SK-N-SH (cell line): ENCODE measurements around the gene SHBG. TPM values are rescaled to one million over a fixed set of nuclear protein-coding genes. Genes with fewer than 3 reads are reported as not detected.

Experiments
- CTCF ChIA-PET: fragments of 300-600, 350-600 bp; formaldehyde crosslinking; extraction: SDS; loops from one replicate; lab custom pipeline; 2021; lab: Yijun Ruan, JAX
- POLR2A ChIA-PET: fragments of 350-600 bp; sonication (Branson Sonifier 250); formaldehyde crosslinking; extraction: SDS; loops from one replicate; lab custom pipeline; 2020; ENCODE audit warnings: antibody characterized with exemption, inconsistent platforms; lab: Yijun Ruan, JAX
- DNase-seq: peaks from one replicate; pipeline ENCODE4 v3.0.0; 2012
- H2AFZ ChIP-seq: fragments of 200-600 bp; sonication (generic); 2 replicates; pipeline ENCODE4 v1.8.1; 2016; ENCODE audit warnings: antibody characterized with exemption, mild to moderate bottlenecking, low read depth
- H3F3A ChIP-seq: fragments of 200-600 bp; sonication (generic); replicated peaks from 2 replicates; pipeline ENCODE3; 2016; ENCODE audit warnings: antibody characterized with exemption, mild to moderate bottlenecking; ENCODE audit not compliant: insufficient read depth
- H3K27ac ChIP-seq, 2 experiments: fragments of 200-500 bp in 1 of 2; fragments of 200-600 bp in 1 of 2; sonication (Bioruptor generic) in 1 of 2; sonication (generic), shearing (Covaris generic) in 1 of 2; 2 replicates each; pipeline versions ENCODE4 v1.5.1 to v1.6.1; 2014 to 2016; ENCODE audit warnings: low read depth in 2 of 2, inconsistent platforms in 1 of 2, low read length in 1 of 2, mild to moderate bottlenecking in 1 of 2, mixed read lengths in 1 of 2
- H3K27me3 ChIP-seq: fragments of 200-600 bp; sonication (generic), shearing (Covaris generic); 2 replicates; pipeline ENCODE4 v1.6.1; 2016; ENCODE audit warnings: mixed run types; ENCODE audit not compliant: insufficient read depth
- H3K36me3 ChIP-seq, 2 experiments: fragments of 200-500 bp in 1 of 2; fragments of 200-600 bp in 1 of 2; sonication (Bioruptor generic) in 1 of 2; sonication (generic) in 1 of 2; replicated peaks in 1 of 2; 2 replicates each; pipeline versions ENCODE3 to v1.5.1; 2014 to 2016; ENCODE audit warnings: low read length in 1 of 2, mild to moderate bottlenecking in 1 of 2; ENCODE audit not compliant: insufficient read depth in 2 of 2, control insufficient read depth in 1 of 2
- H3K4me1 ChIP-seq, 2 experiments: fragments of 200-500 bp in 1 of 2; fragments of 200-600 bp in 1 of 2; sonication (Bioruptor generic) in 1 of 2; sonication (generic), shearing (Covaris generic) in 1 of 2; 2 replicates each; pipeline versions ENCODE4 v1.5.1 to v1.6.1; 2014 to 2016; ENCODE audit warnings: low read depth in 1 of 2, low read length in 1 of 2, mixed run types in 1 of 2; ENCODE audit not compliant: insufficient read depth in 2 of 2, control insufficient read depth in 1 of 2
- H3K4me2 ChIP-seq: fragments of 200-600 bp; sonication (generic), shearing (Covaris generic); 2 replicates; pipeline ENCODE4 v1.6.1; 2017; ENCODE audit warnings: mixed run types
- H3K4me3 ChIP-seq, 2 experiments: fragments of 200-500 bp in 1 of 2; fragments of 200-600 bp in 1 of 2; sonication (Bioruptor generic) in 1 of 2; sonication (generic), shearing (Covaris generic) in 1 of 2; 2 replicates each; pipeline versions ENCODE4 v1.5.1 to v1.8.1; 2014 to 2016; ENCODE audit warnings: low read depth in 2 of 2, inconsistent platforms in 1 of 2, low read length in 1 of 2, mild to moderate bottlenecking in 1 of 2, mixed read lengths in 1 of 2, moderate library complexity in 1 of 2
- H3K79me2 ChIP-seq: fragments of 200-600 bp; sonication (generic); 2 replicates; pipeline ENCODE4 v1.8.1; 2017; ENCODE audit warnings: mild to moderate bottlenecking; ENCODE audit not compliant: insufficient read depth
- H3K9ac ChIP-seq: fragments of 200-600 bp; sonication (generic); 2 replicates; pipeline ENCODE4 v1.6.1; 2017; ENCODE audit warnings: mixed run types
- H3K9me2 ChIP-seq: fragments of 200-600 bp; sonication (generic); 2 replicates; pipeline ENCODE4 v1.6.1; 2017; ENCODE audit warnings: mixed run types
- H3K9me3 ChIP-seq: fragments of 200-600 bp; sonication (generic); 2 replicates; pipeline ENCODE4 v1.6.1; 2017; ENCODE audit warnings: mixed run types, mild to moderate bottlenecking, moderate library complexity
- H4K20me1 ChIP-seq: fragments of 200-600 bp; sonication (generic); 2 replicates; pipeline ENCODE4 v1.6.1; 2017; ENCODE audit warnings: mild to moderate bottlenecking, mixed run types; ENCODE audit not compliant: insufficient read depth
- CHD2 ChIP-seq: fragments of 150-350 bp; IDR thresholded peaks from 2 replicates; pipeline ENCODE4 v1.6.1; 2018; ENCODE audit warnings: low read length; ENCODE audit not compliant: partially characterized antibody
- EZH2phosphoT487 ChIP-seq: fragments of 200-600 bp; sonication (generic); IDR thresholded peaks from 2 replicates; pipeline ENCODE4 v1.6.1; 2017; ENCODE audit warnings: low read depth, mixed run types, mild to moderate bottlenecking, antibody characterized with exemption, moderate library complexity, borderline replicate concordance
- GATA2 ChIP-seq: sonication (generic); formaldehyde crosslinking; IDR thresholded peaks from 2 replicates; pipeline ENCODE4 v1.5.0; 2020; ENCODE audit warnings: mild to moderate bottlenecking, missing genetic modification reagents
- JUND ChIP-seq: IDR thresholded peaks from 2 replicates; pipeline ENCODE4 v1.4.0; 2012
- RCOR1 ChIP-seq: fragments of 150-350 bp; IDR thresholded peaks from 2 replicates; pipeline ENCODE4 v1.6.1; 2017; ENCODE audit warnings: antibody characterized with exemption, low read length
- RXRA ChIP-seq: IDR thresholded peaks from 2 replicates; pipeline ENCODE4 v1.4.0; 2012; ENCODE audit warnings: low read depth, mild to moderate bottlenecking, borderline replicate concordance
- SIN3A ChIP-seq: IDR thresholded peaks from 2 replicates; pipeline ENCODE4 v1.6.1; 2012; ENCODE audit warnings: low read depth, mild to moderate bottlenecking, low read length, moderate library complexity, borderline replicate concordance
- TEAD4 ChIP-seq: IDR thresholded peaks from 2 replicates; pipeline ENCODE4 v1.4.0; 2012; ENCODE audit warnings: mild to moderate bottlenecking, borderline replicate concordance; ENCODE audit not compliant: insufficient read depth
- WGBS: methylation state at CpG from one replicate; pipeline ENCODE4 v1.1.6; 2017; ENCODE audit warnings: low lambda C conversion rate; 5-methylcytosine and 5-hydroxymethylcytosine counted together
- polyA plus RNA-seq, 3 experiments: library from polyadenylated mRNA; depleted of rRNA; stranded (reverse); fragments of >200 nt; gene quantifications; 2 replicates each; pipeline ENCODE4 v1.2.3, GENCODE V29; 2012
- TF ChIP-seq, protein P1 (sequence below): IDR thresholded peaks from 2 replicates; pipeline ENCODE4 v1.4.0; 2012; ENCODE audit warnings: low read depth, borderline replicate concordance
- TF ChIP-seq, protein P2 (sequence below): IDR thresholded peaks from 2 replicates; pipeline ENCODE4; 2012
- TF ChIP-seq, protein P3 (sequence below): fragments of 150-350 bp; IDR thresholded peaks from 2 replicates; pipeline ENCODE4 v1.6.1; 2016; ENCODE audit warnings: mild to moderate bottlenecking, low read depth, low read length

The SHBG gene
- polyA plus RNA-seq, 1 of the 3 experiments (the other 2 are of a cell fraction), result 1.1 TPM

DNA sequence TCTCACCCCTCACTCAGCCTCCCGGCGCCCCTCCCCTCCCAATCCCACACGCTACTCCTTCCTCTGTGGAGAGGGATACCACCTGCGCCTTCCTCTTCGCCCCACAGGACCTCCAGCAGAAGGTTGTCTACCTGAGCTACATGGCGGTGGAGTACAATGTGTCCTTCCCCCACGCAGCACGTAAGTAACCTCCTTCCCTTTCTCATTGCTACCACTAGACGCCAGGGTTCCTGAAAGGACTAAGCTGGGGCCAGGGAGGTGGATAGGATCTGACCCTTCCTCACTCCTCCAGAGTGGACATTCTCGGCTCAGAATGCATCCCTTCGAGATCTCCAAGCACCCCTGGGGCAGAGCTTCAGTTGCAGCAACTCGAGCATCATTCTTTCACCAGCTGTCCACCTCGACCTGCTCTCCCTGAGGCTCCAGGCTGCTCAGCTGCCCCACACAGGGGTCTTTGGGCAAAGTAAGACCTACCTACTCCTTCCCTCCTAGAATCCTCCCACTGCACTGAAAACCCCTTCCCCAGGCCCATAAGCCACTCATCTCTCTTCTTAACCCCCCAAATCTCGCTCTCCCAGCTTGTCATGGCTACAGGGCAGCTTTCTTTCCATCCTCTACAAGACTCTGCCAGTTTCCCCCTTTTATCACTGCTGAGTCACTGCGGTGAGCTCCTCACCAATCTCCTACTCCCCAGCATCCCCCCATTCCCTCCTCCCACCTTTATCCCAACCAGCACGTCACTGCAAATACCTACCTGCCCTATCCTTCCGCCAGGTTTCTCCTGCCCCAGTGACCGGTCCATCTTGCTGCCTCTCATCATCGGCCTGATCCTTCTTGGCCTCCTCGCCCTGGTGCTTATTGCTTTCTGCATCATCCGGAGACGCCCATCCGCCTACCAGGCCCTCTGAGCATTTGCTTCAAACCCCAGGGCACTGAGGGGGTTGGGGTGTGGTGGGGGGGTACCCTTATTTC lies 49.0 kb upstream of the SHBG start:
- H3K79me2 ChIP-seq, result peaks cover 72% of the 10 kb centered on the region
- no peaks in the 10 kb centered on the region for H3K9me2 ChIP-seq
- H3K27ac ChIP-seq, result no peak overlapping the region
- WGBS, result 89% methylated on average over 23 of the region's 23 CpGs
- DNase-seq, result no peak
- H3K9me3 ChIP-seq, result no peaks in the 10 kb centered on the region
- ChIA-PET POLR2A (interaction anchor here (0.9 to 2.4 kb wide), 3 partner anchors 8 to 106 kb away, joined by 3 to 5 read pairs (median 3); partner anchors contain the start of genes FXR2 and TP53), CTCF (interaction anchor here (1.2 to 2.5 kb wide), 3 partner anchors 8 to 107 kb away, joined by 3 to 18 read pairs (median 10); partner anchors contain the start of genes FXR2, SOX15, TP53 and WRAP53)
- H3K4me3 ChIP-seq, result no peak overlapping the region
- peaks cover 22 to 24% of the 10 kb centered on the region in 2 experiments; a peak in 2 of 4 replicates for H3K4me1 ChIP-seq
- peaks cover 33% of the 10 kb centered on the region for H4K20me1 ChIP-seq
- no peak overlapping the region for H2AFZ ChIP-seq
- no peaks in the 10 kb centered on the region for H3K27me3 ChIP-seq
- H3K9ac ChIP-seq, result no peak overlapping the region
- H3F3A ChIP-seq, result peaks cover 42% of the 10 kb centered on the region
- TF ChIP-seq EZH2phosphoT487, result no peak
- TF ChIP-seq JUND, result no peak
- no peak for TF ChIP-seq CHD2
- TF ChIP-seq TEAD4, result no peak
- TF ChIP-seq SIN3A, result no peak
- TF ChIP-seq RXRA, result no peak
- H3K36me3 ChIP-seq, result peaks cover 31 to 35% of the 10 kb centered on the region in 2 experiments
- H3K4me2 ChIP-seq, result no peak overlapping the region

DNA sequence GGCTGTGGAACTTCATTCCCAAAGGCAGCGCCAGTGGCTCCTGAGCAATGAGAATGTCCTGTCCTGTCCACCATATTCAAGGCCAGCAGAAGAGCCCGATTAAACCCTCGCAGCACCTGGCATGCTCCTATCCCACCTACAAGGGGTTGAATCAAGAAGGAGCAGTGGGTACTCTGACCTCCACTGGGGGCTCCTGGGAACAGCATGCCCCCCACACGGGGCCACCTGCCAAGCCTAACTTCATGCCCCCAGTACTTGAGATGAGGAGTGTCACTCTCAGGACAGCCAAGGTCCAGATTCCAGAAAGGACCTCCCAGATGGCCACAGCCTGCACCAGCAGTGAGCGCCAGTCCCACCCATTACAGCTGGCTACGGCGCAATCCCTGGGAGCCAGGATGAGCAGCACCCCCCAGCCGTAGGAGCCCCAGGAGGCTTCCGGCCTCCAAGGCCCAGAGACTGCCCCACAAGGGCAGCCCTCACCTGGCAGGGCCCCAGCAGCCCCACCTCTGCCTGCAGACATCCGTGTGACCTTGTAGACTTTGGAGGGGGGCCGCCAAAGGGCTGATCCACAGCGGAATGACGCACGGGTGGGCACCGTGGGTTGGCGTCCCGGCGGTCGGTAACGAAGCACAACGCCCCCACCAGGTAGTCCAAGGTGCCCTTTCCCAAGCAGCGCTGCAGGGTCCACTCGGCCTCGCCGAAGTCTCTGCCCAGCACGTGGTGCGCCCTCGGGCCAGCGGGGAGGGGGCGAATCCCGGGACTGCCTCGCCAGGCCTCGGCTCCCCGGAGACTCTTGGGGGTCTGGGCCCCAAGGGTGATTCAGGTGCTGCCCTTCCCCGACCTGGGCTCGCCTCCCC lies 47.3 kb upstream of the SHBG start:
- no peak overlapping the region for H2AFZ ChIP-seq
- POLR2A ChIA-PET, result interaction anchor here (1.4 to 2.7 kb wide), 4 partner anchors 9 to 122 kb away, joined by 4 to 37 read pairs (median 22); partner anchors contain the start of genes EFNB3, SAT2, TP53 and WRAP53
- CTCF ChIA-PET, result interaction anchor here (0.7 to 2.6 kb wide), 3 partner anchors 10 to 104 kb away, joined by 3 to 22 read pairs (median 12); partner anchors contain the start of genes SENP3 and TP53
- H3K4me3 ChIP-seq, result peak overlapping the region in 1 of 2 experiments; percentile 65; a peak in 1 of 4 replicates
- H3K4me2 ChIP-seq, result peak overlapping the region; percentile 87
- no peaks in the 10 kb centered on the region for H3K27me3 ChIP-seq
- no peak for TF ChIP-seq RCOR1
- TF ChIP-seq, protein P1, sequence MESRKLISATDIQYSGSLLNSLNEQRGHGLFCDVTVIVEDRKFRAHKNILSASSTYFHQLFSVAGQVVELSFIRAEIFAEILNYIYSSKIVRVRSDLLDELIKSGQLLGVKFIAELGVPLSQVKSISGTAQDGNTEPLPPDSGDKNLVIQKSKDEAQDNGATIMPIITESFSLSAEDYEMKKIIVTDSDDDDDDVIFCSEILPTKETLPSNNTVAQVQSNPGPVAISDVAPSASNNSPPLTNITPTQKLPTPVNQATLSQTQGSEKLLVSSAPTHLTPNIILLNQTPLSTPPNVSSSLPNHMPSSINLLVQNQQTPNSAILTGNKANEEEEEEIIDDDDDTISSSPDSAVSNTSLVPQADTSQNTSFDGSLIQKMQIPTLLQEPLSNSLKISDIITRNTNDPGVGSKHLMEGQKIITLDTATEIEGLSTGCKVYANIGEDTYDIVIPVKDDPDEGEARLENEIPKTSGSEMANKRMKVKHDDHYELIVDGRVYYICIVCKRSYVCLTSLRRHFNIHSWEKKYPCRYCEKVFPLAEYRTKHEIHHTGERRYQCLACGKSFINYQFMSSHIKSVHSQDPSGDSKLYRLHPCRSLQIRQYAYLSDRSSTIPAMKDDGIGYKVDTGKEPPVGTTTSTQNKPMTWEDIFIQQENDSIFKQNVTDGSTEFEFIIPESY, result no peak
- no peak for TF ChIP-seq SIN3A
- TF ChIP-seq GATA2 (CRISPR knock-in tag), result no peak
- TF ChIP-seq, protein P2, sequence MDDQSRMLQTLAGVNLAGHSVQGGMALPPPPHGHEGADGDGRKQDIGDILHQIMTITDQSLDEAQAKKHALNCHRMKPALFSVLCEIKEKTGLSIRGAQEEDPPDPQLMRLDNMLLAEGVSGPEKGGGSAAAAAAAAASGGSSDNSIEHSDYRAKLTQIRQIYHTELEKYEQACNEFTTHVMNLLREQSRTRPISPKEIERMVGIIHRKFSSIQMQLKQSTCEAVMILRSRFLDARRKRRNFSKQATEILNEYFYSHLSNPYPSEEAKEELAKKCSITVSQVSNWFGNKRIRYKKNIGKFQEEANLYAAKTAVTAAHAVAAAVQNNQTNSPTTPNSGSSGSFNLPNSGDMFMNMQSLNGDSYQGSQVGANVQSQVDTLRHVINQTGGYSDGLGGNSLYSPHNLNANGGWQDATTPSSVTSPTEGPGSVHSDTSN, result no peak
- TF ChIP-seq, protein P3, sequence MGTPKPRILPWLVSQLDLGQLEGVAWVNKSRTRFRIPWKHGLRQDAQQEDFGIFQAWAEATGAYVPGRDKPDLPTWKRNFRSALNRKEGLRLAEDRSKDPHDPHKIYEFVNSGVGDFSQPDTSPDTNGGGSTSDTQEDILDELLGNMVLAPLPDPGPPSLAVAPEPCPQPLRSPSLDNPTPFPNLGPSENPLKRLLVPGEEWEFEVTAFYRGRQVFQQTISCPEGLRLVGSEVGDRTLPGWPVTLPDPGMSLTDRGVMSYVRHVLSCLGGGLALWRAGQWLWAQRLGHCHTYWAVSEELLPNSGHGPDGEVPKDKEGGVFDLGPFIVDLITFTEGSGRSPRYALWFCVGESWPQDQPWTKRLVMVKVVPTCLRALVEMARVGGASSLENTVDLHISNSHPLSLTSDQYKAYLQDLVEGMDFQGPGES, result no peak
- peaks cover 19 to 28% of the 10 kb centered on the region in 2 experiments for H3K36me3 ChIP-seq
- H3K27ac ChIP-seq, result peak overlapping the region; percentile 97 to 98
- peaks cover 22 to 24% of the 10 kb centered on the region in 2 experiments; a peak in 2 of 4 replicates for H3K4me1 ChIP-seq
- 90% methylated on average over 4 of the region's 36 CpGs for WGBS
- DNase-seq, result no peak
- peaks cover 15% of the 10 kb centered on the region for H4K20me1 ChIP-seq
- peaks cover 59% of the 10 kb centered on the region for H3K79me2 ChIP-seq
- peaks cover 35% of the 10 kb centered on the region for H3F3A ChIP-seq
- H3K9ac ChIP-seq, result no peak overlapping the region
- no peaks in the 10 kb centered on the region for H3K9me3 ChIP-seq
- H3K9me2 ChIP-seq, result no peaks in the 10 kb centered on the region
